Stomach (tissue), 4 donors: ENCODE measurements around the gene OLIG3.

Experiments
- CTCF ChIP-seq, 7 experiments: fragments of 450-650 bp in 4 of 7; fragments of 200-600 bp in 3 of 7; sonication (generic) in 3 of 7; IDR thresholded peaks; one replicate each; pipeline ENCODE4 v1.5.1; 2016 to 2019; ENCODE audit warnings: antibody characterized with exemption in 7 of 7, control low read depth in 2 of 7, mild to moderate bottlenecking in 1 of 7
- POLR2A ChIP-seq, 4 donors: fragments of 450-650 bp; IDR thresholded peaks; one replicate each; pipeline ENCODE4 v1.6.1; 2016; ENCODE audit warnings: antibody characterized with exemption in 4 of 4, control low read depth in 2 of 4, mild to moderate bottlenecking in 1 of 4, moderate library complexity in 1 of 4
- POLR2AphosphoS5 ChIP-seq, 3 donors: sonication (generic); formaldehyde crosslinking; IDR thresholded peaks; one replicate each; pipeline ENCODE4 v1.6.1; 2016; ENCODE audit warnings: antibody characterized with exemption in 3 of 3

GRCh38 chr6:137518386-137518983 is 24.3 kb upstream of the OLIG3 start:
- TF ChIP-seq CTCF (IDR thresholded peaks at IDR 0.05) (no peak), POLR2A (IDR thresholded peaks at IDR 0.05) (no peak), POLR2AphosphoS5 (IDR thresholded peaks at IDR 0.05) (no peak)
